HepG2 (cell line): ENCODE data around the gene RHBDD1. TPM values are rescaled to one million over a fixed set of nuclear protein-coding genes. Genes with fewer than 3 reads are reported as not detected.

Experiments
- ESRRA ChIP-seq: sonication (generic); formaldehyde crosslinking; IDR thresholded peaks from 2 replicates; pipeline ENCODE4 v1.5.1; 2020; ENCODE audit warnings: mild to moderate bottlenecking, low read depth, missing genetic modification reagents
- FLYWCH1 ChIP-seq: sonication (generic); formaldehyde crosslinking; IDR thresholded peaks from 2 replicates; pipeline ENCODE4 v1.8.1; 2023; ENCODE audit warnings: mild to moderate bottlenecking, missing genetic modification reagents
- GFI1 ChIP-seq: sonication (generic); formaldehyde crosslinking; IDR thresholded peaks from 2 replicates; pipeline ENCODE4 v1.5.0; 2020; ENCODE audit warnings: missing genetic modification reagents, mild to moderate bottlenecking, borderline replicate concordance
- PLRG1 ChIP-seq: fragments of 450-650 bp; conservative IDR thresholded peaks from 2 replicates; pipeline ENCODE4 v1.6.1; 2016
- SRY ChIP-seq: sonication (generic); formaldehyde crosslinking; IDR thresholded peaks from 2 replicates; pipeline ENCODE4 v1.8.0; 2022; ENCODE audit warnings: mild to moderate bottlenecking, missing genetic modification reagents
- TARDBP ChIP-seq: sonication (generic); formaldehyde crosslinking; IDR thresholded peaks from 2 replicates; pipeline ENCODE4 v1.8.0; 2022; ENCODE audit warnings: mild to moderate bottlenecking, missing genetic modification reagents
- ZMYM3 ChIP-seq: sonication (generic); formaldehyde crosslinking; IDR thresholded peaks from 2 replicates; pipeline ENCODE4 v1.5.1; 2020; ENCODE audit warnings: mild to moderate bottlenecking, missing genetic modification reagents
- ZNF615 ChIP-seq: sonication (generic); formaldehyde crosslinking; IDR thresholded peaks from 2 replicates; pipeline ENCODE4 v1.5.0; 2020; ENCODE audit warnings: mild to moderate bottlenecking, missing genetic modification reagents, borderline replicate concordance
- ZNF782 ChIP-seq: sonication (generic); formaldehyde crosslinking; IDR thresholded peaks from 2 replicates; pipeline ENCODE4 v1.4.0; 2020; ENCODE audit warnings: missing genetic modification reagents, mild to moderate bottlenecking, borderline replicate concordance
- ZSCAN30 ChIP-seq: sonication (generic); formaldehyde crosslinking; IDR thresholded peaks from 2 replicates; pipeline ENCODE4 v1.5.0; 2020; ENCODE audit warnings: mild to moderate bottlenecking, missing genetic modification reagents
- ZSCAN9 ChIP-seq: IDR thresholded peaks from 2 replicates; pipeline ENCODE4 v1.6.1; 2016; ENCODE audit warnings: borderline replicate concordance
- polyA plus RNA-seq, 8 experiments: library from polyadenylated mRNA; depleted of rRNA in 3 of 8; stranded (reverse) in 7 of 8; unstranded in 1 of 8; fragments of >200 nt; fragmentation: Illumina TruSeq in 4 of 8; extraction: Trizol in 4 of 8; gene quantifications; 2 replicates each; pipeline versions ENCODE4 v1.2.1 to v1.2.3, GENCODE V29; 2011 to 2016; ENCODE audit warnings: low read depth in 4 of 8, missing spikeins in 1 of 8, mixed read lengths in 1 of 8; ENCODE audit not compliant: insufficient read depth in 1 of 8
- total RNA-seq, 5 experiments: library from RNA; depleted of rRNA; stranded (reverse); fragments of >200 nt; fragmentation: Illumina TruSeq; extraction: Trizol; gene quantifications; 2 replicates each; pipeline ENCODE4 v1.2.3, GENCODE V29; 2016; ENCODE audit warnings: low read depth in 1 of 5
- TF ChIP-seq, protein P1 (sequence below): sonication (generic); formaldehyde crosslinking; IDR thresholded peaks from 2 replicates; pipeline ENCODE4 v1.8.1; 2023; ENCODE audit warnings: mild to moderate bottlenecking, missing genetic modification reagents, borderline replicate concordance
- TF ChIP-seq, protein P2 (sequence below): sonication (generic); formaldehyde crosslinking; IDR thresholded peaks from 2 replicates; pipeline ENCODE4 v1.4.0; 2020; ENCODE audit warnings: mild to moderate bottlenecking, missing genetic modification reagents
- TF ChIP-seq, protein P3 (sequence below): sonication (generic); formaldehyde crosslinking; IDR thresholded peaks from 2 replicates; pipeline ENCODE4 v1.4.0; 2020; ENCODE audit warnings: mild to moderate bottlenecking, missing genetic modification reagents, borderline replicate concordance
- TF ChIP-seq, protein P4 (sequence below): sonication (generic); formaldehyde crosslinking; IDR thresholded peaks from 2 replicates; pipeline ENCODE4 v1.8.0; 2022; ENCODE audit warnings: mild to moderate bottlenecking, missing genetic modification reagents; ENCODE audit not compliant: insufficient replicate concordance
- TF ChIP-seq, protein P5 (sequence below): sonication (generic); formaldehyde crosslinking; IDR thresholded peaks from 2 replicates; pipeline ENCODE4 v1.4.0; 2020; ENCODE audit warnings: missing genetic modification reagents, low read depth, mild to moderate bottlenecking, borderline replicate concordance
- TF ChIP-seq, protein P6 (sequence below): sonication (generic); formaldehyde crosslinking; IDR thresholded peaks from 2 replicates; pipeline ENCODE4 v1.8.1; 2023; ENCODE audit warnings: missing genetic modification reagents, inconsistent platforms, borderline replicate concordance

RHBDD1 gene
- total and polyA plus RNA-seq, 2 of the 13 experiments (the other 11 are each of a cell fraction or from before 2014, with no cell fraction given), result 8.2 to 9.5 TPM

DNA sequence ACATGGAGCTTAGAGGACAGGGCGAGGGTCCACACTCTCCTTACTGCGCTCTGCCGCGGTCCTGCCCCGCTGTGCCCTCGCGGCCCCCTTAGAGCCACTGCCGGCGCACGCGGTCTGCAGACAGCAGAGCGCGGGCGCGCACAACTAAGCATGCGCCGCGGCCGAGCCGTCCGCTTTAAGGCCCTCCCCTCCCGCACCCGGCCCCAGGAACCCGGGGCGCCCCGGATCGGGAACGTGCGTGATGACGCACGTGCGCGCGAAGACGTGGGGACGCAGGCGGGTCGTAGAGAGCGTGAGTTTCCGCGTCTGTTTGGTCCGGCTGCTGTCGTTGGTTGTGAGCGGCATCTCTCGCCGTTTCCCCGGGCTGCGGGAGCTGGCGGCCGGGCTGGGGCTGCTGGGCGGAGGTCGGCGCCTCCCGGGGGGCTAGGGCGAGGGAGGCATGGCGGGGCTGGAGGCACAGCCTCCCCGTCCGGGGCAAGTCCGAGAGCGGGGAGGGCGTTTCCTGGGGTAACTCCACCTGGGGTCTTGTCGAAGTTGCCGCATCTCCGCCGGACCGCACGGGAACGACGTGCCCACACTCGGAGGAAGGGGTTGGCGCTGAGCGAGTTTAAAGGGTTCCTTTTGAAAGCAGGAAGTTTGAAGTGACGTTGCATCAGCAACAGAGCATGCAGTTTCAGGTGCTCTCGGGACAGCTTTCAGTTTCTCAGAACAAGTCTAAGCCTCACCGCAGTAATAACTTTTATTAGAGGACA is at the start of gene RHBDD1 (continued):
- TF ChIP-seq ZMYM3 (no peak; the same call in 1 of the 2 replicates), TARDBP (CRISPR knock-in tag) (no peak), GFI1 (CRISPR knock-in tag) (no peak), PLRG1 (no peak), ZNF615 (CRISPR knock-in tag) (no peak), ZNF782 (no peak; the same call in none of the 2 replicates), ESRRA (CRISPR knock-in tag) (no peak), ZSCAN9 (CRISPR knock-in tag) (no peak), SRY (CRISPR knock-in tag) (peak; percentile 78; the same call in 1 of the 2 replicates), ZSCAN30 (CRISPR knock-in tag) (no peak), FLYWCH1 (CRISPR knock-in tag) (no peak)
- TF ChIP-seq, protein P1, sequence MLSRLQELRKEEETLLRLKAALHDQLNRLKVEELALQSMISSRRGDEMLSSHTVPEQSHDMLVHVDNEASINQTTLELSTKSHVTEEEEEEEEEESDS (CRISPR knock-in tag), result no peak
- TF ChIP-seq, protein P2, sequence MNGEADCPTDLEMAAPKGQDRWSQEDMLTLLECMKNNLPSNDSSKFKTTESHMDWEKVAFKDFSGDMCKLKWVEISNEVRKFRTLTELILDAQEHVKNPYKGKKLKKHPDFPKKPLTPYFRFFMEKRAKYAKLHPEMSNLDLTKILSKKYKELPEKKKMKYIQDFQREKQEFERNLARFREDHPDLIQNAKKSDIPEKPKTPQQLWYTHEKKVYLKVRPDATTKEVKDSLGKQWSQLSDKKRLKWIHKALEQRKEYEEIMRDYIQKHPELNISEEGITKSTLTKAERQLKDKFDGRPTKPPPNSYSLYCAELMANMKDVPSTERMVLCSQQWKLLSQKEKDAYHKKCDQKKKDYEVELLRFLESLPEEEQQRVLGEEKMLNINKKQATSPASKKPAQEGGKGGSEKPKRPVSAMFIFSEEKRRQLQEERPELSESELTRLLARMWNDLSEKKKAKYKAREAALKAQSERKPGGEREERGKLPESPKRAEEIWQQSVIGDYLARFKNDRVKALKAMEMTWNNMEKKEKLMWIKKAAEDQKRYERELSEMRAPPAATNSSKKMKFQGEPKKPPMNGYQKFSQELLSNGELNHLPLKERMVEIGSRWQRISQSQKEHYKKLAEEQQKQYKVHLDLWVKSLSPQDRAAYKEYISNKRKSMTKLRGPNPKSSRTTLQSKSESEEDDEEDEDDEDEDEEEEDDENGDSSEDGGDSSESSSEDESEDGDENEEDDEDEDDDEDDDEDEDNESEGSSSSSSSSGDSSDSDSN (CRISPR knock-in tag), result peak; percentile 73
- TF ChIP-seq, protein P3, sequence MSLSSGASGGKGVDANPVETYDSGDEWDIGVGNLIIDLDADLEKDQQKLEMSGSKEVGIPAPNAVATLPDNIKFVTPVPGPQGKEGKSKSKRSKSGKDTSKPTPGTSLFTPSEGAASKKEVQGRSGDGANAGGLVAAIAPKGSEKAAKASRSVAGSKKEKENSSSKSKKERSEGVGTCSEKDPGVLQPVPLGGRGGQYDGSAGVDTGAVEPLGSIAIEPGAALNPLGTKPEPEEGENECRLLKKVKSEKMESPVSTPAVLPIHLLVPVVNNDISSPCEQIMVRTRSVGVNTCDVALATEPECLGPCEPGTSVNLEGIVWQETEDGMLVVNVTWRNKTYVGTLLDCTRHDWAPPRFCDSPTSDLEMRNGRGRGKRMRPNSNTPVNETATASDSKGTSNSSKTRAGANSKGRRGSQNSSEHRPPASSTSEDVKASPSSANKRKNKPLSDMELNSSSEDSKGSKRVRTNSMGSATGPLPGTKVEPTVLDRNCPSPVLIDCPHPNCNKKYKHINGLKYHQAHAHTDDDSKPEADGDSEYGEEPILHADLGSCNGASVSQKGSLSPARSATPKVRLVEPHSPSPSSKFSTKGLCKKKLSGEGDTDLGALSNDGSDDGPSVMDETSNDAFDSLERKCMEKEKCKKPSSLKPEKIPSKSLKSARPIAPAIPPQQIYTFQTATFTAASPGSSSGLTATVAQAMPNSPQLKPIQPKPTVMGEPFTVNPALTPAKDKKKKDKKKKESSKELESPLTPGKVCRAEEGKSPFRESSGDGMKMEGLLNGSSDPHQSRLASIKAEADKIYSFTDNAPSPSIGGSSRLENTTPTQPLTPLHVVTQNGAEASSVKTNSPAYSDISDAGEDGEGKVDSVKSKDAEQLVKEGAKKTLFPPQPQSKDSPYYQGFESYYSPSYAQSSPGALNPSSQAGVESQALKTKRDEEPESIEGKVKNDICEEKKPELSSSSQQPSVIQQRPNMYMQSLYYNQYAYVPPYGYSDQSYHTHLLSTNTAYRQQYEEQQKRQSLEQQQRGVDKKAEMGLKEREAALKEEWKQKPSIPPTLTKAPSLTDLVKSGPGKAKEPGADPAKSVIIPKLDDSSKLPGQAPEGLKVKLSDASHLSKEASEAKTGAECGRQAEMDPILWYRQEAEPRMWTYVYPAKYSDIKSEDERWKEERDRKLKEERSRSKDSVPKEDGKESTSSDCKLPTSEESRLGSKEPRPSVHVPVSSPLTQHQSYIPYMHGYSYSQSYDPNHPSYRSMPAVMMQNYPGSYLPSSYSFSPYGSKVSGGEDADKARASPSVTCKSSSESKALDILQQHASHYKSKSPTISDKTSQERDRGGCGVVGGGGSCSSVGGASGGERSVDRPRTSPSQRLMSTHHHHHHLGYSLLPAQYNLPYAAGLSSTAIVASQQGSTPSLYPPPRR, result peak; percentile 76; the same call in 1 of the 2 replicates
- TF ChIP-seq, protein P4, sequence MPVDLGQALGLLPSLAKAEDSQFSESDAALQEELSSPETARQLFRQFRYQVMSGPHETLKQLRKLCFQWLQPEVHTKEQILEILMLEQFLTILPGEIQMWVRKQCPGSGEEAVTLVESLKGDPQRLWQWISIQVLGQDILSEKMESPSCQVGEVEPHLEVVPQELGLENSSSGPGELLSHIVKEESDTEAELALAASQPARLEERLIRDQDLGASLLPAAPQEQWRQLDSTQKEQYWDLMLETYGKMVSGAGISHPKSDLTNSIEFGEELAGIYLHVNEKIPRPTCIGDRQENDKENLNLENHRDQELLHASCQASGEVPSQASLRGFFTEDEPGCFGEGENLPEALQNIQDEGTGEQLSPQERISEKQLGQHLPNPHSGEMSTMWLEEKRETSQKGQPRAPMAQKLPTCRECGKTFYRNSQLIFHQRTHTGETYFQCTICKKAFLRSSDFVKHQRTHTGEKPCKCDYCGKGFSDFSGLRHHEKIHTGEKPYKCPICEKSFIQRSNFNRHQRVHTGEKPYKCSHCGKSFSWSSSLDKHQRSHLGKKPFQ (CRISPR knock-in tag), result peak; percentile 89
- TF ChIP-seq, protein P5, sequence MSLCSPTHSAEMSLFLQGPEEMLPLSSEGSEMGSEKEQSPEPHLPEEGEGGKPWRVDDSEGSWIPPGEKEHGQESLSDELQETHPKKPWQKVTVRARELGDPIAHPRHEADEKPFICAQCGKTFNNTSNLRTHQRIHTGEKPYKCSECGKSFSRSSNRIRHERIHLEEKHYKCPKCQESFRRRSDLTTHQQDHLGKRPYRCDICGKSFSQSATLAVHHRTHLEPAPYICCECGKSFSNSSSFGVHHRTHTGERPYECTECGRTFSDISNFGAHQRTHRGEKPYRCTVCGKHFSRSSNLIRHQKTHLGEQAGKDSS (CRISPR knock-in tag), result peak; percentile 27; the same call in 1 of the 2 replicates
- TF ChIP-seq, protein P6, sequence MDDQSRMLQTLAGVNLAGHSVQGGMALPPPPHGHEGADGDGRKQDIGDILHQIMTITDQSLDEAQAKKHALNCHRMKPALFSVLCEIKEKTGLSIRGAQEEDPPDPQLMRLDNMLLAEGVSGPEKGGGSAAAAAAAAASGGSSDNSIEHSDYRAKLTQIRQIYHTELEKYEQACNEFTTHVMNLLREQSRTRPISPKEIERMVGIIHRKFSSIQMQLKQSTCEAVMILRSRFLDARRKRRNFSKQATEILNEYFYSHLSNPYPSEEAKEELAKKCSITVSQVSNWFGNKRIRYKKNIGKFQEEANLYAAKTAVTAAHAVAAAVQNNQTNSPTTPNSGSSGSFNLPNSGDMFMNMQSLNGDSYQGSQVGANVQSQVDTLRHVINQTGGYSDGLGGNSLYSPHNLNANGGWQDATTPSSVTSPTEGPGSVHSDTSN (CRISPR knock-in tag), result 0 out of 2 replicates have a peak, but pooled peaks have one; percentile 14
